GM23248 (cell line): Measurements from ENCODE around the gene GPR12. TPM values are rescaled to one million over a fixed set of nuclear protein-coding genes. Genes with fewer than 3 reads are reported as not detected.

ENCODE experiments used
- DNase-seq: peaks from one replicate; pipeline ENCODE4 v3.0.0-alpha.2; 2015
- H2AFZ ChIP-seq: fragments of 200-600 bp; sonication (generic); 2 replicates; pipeline ENCODE4 v1.6.1; 2016; ENCODE audit warnings: antibody characterized with exemption
- H3F3A ChIP-seq: fragments of 200-600 bp; sonication (generic); 2 replicates; pipeline ENCODE4 v1.6.1; 2016; ENCODE audit warnings: mild to moderate bottlenecking, antibody characterized with exemption, mixed run types; ENCODE audit not compliant: insufficient read depth
- H3K27ac ChIP-seq: fragments of 200-600 bp; sonication (generic); 2 replicates; pipeline ENCODE4 v1.5.1; 2016; ENCODE audit warnings: mild to moderate bottlenecking
- H3K27me3 ChIP-seq: fragments of 200-600 bp; sonication (generic); replicated peaks from 2 replicates; pipeline ENCODE4 v1.6.1; 2016; ENCODE audit warnings: mild to moderate bottlenecking; ENCODE audit not compliant: insufficient read depth
- H3K36me3 ChIP-seq: fragments of 200-600 bp; sonication (generic); 2 replicates; pipeline ENCODE4 v1.6.1; 2016; ENCODE audit warnings: low read depth, mild to moderate bottlenecking
- H3K4me1 ChIP-seq: fragments of 200-600 bp; sonication (generic); 2 replicates; pipeline ENCODE4 v1.6.1; 2016; ENCODE audit warnings: mild to moderate bottlenecking; ENCODE audit not compliant: insufficient read depth
- H3K4me2 ChIP-seq: fragments of 200-600 bp; sonication (generic); one replicate; pipeline ENCODE4 v1.6.1; 2016; ENCODE audit warnings: mild to moderate bottlenecking; ENCODE audit not compliant: unreplicated experiment
- H3K4me3 ChIP-seq: fragments of 200-600 bp; sonication (generic); 2 replicates; pipeline ENCODE4 v1.5.1; 2016; ENCODE audit warnings: mild to moderate bottlenecking
- H3K79me2 ChIP-seq: fragments of 200-600 bp; sonication (generic); 2 replicates; pipeline ENCODE4 v1.6.1; 2016; ENCODE audit warnings: mild to moderate bottlenecking; ENCODE audit not compliant: insufficient read depth
- H3K9ac ChIP-seq: fragments of 200-600 bp; sonication (generic); 2 replicates; pipeline ENCODE4 v1.6.1; 2016; ENCODE audit warnings: mild to moderate bottlenecking
- H3K9me2 ChIP-seq: fragments of 200-600 bp; sonication (generic); 2 replicates; pipeline ENCODE4 v1.6.1; 2016; ENCODE audit warnings: mixed run types, mild to moderate bottlenecking, moderate library complexity; ENCODE audit not compliant: insufficient read depth
- H3K9me3 ChIP-seq: fragments of 200-600 bp; sonication (generic); one replicate; pipeline ENCODE4 v1.6.1; 2017; ENCODE audit warnings: low read depth
- H4K20me1 ChIP-seq: fragments of 200-600 bp; sonication (generic); 2 replicates; pipeline ENCODE4 v1.6.0; 2016; ENCODE audit not compliant: insufficient read depth
- EZH2 ChIP-seq: fragments of 200-600 bp; sonication (generic); IDR thresholded peaks from 2 replicates; pipeline ENCODE4 v1.6.1; 2018; ENCODE audit warnings: antibody characterized with exemption, mild to moderate bottlenecking; ENCODE audit not compliant: insufficient read depth, poor library complexity, severe bottlenecking
- EZH2phosphoT487 ChIP-seq: fragments of 200-600 bp; sonication (generic); IDR thresholded peaks from 2 replicates; pipeline ENCODE4 v1.6.1; 2018; ENCODE audit warnings: antibody characterized with exemption, moderate library complexity, mild to moderate bottlenecking, low read depth; ENCODE audit not compliant: insufficient read depth
- WGBS, 2 experiments: methylation state at CpG; one replicate each; pipeline ENCODE4 v1.1.6; 2015 to 2017; ENCODE audit warnings: low lambda C conversion rate in 2 of 2, low coverage in 1 of 2; ENCODE audit errors: missing lambda C conversion rate in 2 of 2; 5-methylcytosine and 5-hydroxymethylcytosine counted together
- in situ Hi-C: fragments of 300-500 bp; cut with MboI; formaldehyde crosslinking; loops from 2 replicates; pipeline ENCODE4 v1.15.0; 2020
- polyA plus RNA-seq: library from polyadenylated mRNA; unstranded; fragments of >200 nt; fragmentation: Nextera tagmentation; extraction: Ambion mirVana; gene quantifications from 2 replicates; pipeline ENCODE4 v1.2.1, GENCODE V29; 2016
- total RNA-seq: library from RNA; depleted of rRNA; stranded (reverse); fragments of >200 nt; shearing (Covaris generic); gene quantifications from 2 replicates; pipeline ENCODE4 v1.2.3, GENCODE V29; 2014; rRNA removed

GPR12 gene
- total and polyA plus RNA-seq, 2 experiments from 2014 or later = not detected

DNA sequence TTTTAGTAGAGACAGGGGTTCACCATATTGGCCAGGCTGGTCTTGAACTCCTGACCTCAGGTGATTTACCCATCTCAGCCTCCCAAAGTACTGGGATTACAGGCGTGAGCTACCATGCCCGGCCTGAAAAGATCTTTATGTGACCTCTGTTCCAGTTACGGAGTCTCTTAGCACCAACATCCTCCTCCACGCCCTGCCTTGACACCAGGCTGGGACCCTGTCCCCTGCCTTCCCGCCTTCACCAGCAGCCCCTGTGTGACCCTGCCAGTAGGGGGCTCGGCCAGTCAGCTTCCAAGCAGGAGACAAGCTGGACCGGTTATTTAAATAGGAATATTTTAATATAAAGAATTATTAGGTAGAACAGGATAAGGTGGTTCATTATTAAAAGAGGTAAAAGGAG is 54.2 kb downstream of the GPR12 start:
- no peaks in the 10 kb centered on the region for H3K79me2 ChIP-seq
- H3K4me1 ChIP-seq = no peaks in the 10 kb centered on the region
- no peaks in the 10 kb centered on the region for H4K20me1 ChIP-seq
- peaks cover 9% of the 10 kb centered on the region; the same call in 1 of the 2 replicates for H3K27me3 ChIP-seq
- TF ChIP-seq EZH2 = no peak
- TF ChIP-seq EZH2phosphoT487 = no peak
- H3K9ac ChIP-seq = no peak overlapping the region
- H3K4me2 ChIP-seq = no peak overlapping the region
- H3F3A ChIP-seq = no peaks in the 10 kb centered on the region
- no peaks in the 10 kb centered on the region for H3K36me3 ChIP-seq
- WGBS, 2 experiments = 46 to 48% methylated on average over 7 of the region's 7 CpGs
- no peaks in the 10 kb centered on the region for H3K9me3 ChIP-seq
- H3K27ac ChIP-seq = no peak overlapping the region
- DNase-seq = no peak
- H3K4me3 ChIP-seq = no peak overlapping the region
- no peak overlapping the region for H2AFZ ChIP-seq
- H3K9me2 ChIP-seq = no peaks in the 10 kb centered on the region
- in situ Hi-C loops = loop anchor here (25.0 kb wide), 1 partner anchor 1119 kb away; no protein-coding TSS in a partner anchor

GRCh38 chr13:26705536-26705935 is 55.0 kb downstream of the GPR12 start:
- WGBS, 2 experiments = 43 to 55% methylated on average over 4 of the region's 4 CpGs
- H3K4me1 ChIP-seq = no peaks in the 10 kb centered on the region

More at GRCh38 chr13:26705536-26705935, 55.0 kb downstream of the GPR12 start:
- Histone ChIP-seq H3K9ac (no peak overlapping the region), H4K20me1 (no peaks in the 10 kb centered on the region), H3K4me2 (no peak overlapping the region), H2AFZ (no peak overlapping the region), H3K27me3 (peaks cover 4% of the 10 kb centered on the region; the same call in 1 of the 2 replicates), H3F3A (no peaks in the 10 kb centered on the region), H3K9me3 (no peaks in the 10 kb centered on the region), H3K36me3 (no peaks in the 10 kb centered on the region), H3K9me2 (no peaks in the 10 kb centered on the region), H3K4me3 (no peak overlapping the region), H3K27ac (no peak overlapping the region), H3K79me2 (no peaks in the 10 kb centered on the region)
- no peak for DNase-seq
- in situ Hi-C loops = loop anchor here (25.0 kb wide), 1 partner anchor 1118 kb away; no protein-coding TSS in a partner anchor
- TF ChIP-seq EZH2phosphoT487 (no peak), EZH2 (no peak)

Other genes starting within 250 kb of the GPR12 start
- gene WASF3, start 203.1 kb downstream of the GPR12 start, total RNA-seq = 19.2 and 19.9 TPM in 2 replicates
- 13.5 and 14.7 TPM in 2 replicates for gene WASF3, start 203.1 kb downstream of the GPR12 start, polyA plus RNA-seq